ENCODE data around the gene LRP1B.

GRCh38 chr2:140376686-140377085 lies 1754.1 kb downstream of the LRP1B start:
- TF ChIP-seq CTCF (IDR thresholded peaks at IDR 0.05) (no peak), POLR2A (IDR thresholded peaks at IDR 0.05) (no peak)

Data from right lobe of liver (tissue), 4 donors.